GM23338 (cell line): ENCODE data around the gene KAT14. TPM values are rescaled to one million over a fixed set of nuclear protein-coding genes. Genes with fewer than 3 reads are reported as not detected.

ENCODE experiments used
- CREB1 ChIP-seq: fragments of 250-450 bp; sonication (Bioruptor Pico); IDR thresholded peaks from 2 replicates; pipeline ENCODE4 v1.5.0; 2020; ENCODE audit warnings: low read depth, mild to moderate bottlenecking, moderate library complexity
- EZH2 ChIP-seq: fragments of 200-600 bp; sonication (generic); IDR thresholded peaks from one replicate; pipeline ENCODE4 v1.8.0; 2017; ENCODE audit warnings: antibody characterized with exemption, mild to moderate bottlenecking, low read depth; ENCODE audit not compliant: unreplicated experiment
- JUNB ChIP-seq: IDR thresholded peaks from one replicate; pipeline ENCODE4 v1.6.1; 2016; ENCODE audit warnings: antibody characterized with exemption; ENCODE audit not compliant: unreplicated experiment
- POLR2AphosphoS5 ChIP-seq: IDR thresholded peaks from 2 replicates; pipeline ENCODE4 v1.6.1; 2016; ENCODE audit warnings: antibody characterized with exemption, low read depth
- ZNF114 ChIP-seq: fragments of 250-450 bp; sonication (Bioruptor Pico); IDR thresholded peaks from 2 replicates; pipeline ENCODE4 v1.5.0; 2020; ENCODE audit warnings: mild to moderate bottlenecking, moderate library complexity
- ZNF331 ChIP-seq: fragments of 250-450 bp; sonication (Bioruptor Pico); IDR thresholded peaks from 2 replicates; pipeline ENCODE4 v1.5.0; 2020; ENCODE audit warnings: low read depth, mild to moderate bottlenecking, moderate library complexity
- polyA plus RNA-seq: library from polyadenylated mRNA; unstranded; fragments of >200 nt; fragmentation: Nextera tagmentation; extraction: Ambion mirVana; gene quantifications from 2 replicates; pipeline ENCODE4 v1.2.1, GENCODE V29; 2016
- total RNA-seq: library from RNA; depleted of rRNA; stranded (reverse); fragments of >200 nt; shearing (Covaris generic); gene quantifications from 2 replicates; pipeline ENCODE4 v1.2.3, GENCODE V29; 2014
- TF ChIP-seq, protein P1 (sequence below): fragments of 250-450 bp; sonication (Bioruptor Pico); IDR thresholded peaks from 2 replicates; pipeline ENCODE4 v1.5.0; 2020; ENCODE audit warnings: mild to moderate bottlenecking, moderate library complexity
- TF ChIP-seq, protein P2 (sequence below): IDR thresholded peaks from 2 replicates; pipeline ENCODE4 v1.6.1; 2016; ENCODE audit warnings: antibody characterized with exemption

The KAT14 gene
- total and polyA plus RNA-seq, 2 experiments from 2014 or later: 17.8 to 25.0 TPM

- TF ChIP-seq, protein P1, sequence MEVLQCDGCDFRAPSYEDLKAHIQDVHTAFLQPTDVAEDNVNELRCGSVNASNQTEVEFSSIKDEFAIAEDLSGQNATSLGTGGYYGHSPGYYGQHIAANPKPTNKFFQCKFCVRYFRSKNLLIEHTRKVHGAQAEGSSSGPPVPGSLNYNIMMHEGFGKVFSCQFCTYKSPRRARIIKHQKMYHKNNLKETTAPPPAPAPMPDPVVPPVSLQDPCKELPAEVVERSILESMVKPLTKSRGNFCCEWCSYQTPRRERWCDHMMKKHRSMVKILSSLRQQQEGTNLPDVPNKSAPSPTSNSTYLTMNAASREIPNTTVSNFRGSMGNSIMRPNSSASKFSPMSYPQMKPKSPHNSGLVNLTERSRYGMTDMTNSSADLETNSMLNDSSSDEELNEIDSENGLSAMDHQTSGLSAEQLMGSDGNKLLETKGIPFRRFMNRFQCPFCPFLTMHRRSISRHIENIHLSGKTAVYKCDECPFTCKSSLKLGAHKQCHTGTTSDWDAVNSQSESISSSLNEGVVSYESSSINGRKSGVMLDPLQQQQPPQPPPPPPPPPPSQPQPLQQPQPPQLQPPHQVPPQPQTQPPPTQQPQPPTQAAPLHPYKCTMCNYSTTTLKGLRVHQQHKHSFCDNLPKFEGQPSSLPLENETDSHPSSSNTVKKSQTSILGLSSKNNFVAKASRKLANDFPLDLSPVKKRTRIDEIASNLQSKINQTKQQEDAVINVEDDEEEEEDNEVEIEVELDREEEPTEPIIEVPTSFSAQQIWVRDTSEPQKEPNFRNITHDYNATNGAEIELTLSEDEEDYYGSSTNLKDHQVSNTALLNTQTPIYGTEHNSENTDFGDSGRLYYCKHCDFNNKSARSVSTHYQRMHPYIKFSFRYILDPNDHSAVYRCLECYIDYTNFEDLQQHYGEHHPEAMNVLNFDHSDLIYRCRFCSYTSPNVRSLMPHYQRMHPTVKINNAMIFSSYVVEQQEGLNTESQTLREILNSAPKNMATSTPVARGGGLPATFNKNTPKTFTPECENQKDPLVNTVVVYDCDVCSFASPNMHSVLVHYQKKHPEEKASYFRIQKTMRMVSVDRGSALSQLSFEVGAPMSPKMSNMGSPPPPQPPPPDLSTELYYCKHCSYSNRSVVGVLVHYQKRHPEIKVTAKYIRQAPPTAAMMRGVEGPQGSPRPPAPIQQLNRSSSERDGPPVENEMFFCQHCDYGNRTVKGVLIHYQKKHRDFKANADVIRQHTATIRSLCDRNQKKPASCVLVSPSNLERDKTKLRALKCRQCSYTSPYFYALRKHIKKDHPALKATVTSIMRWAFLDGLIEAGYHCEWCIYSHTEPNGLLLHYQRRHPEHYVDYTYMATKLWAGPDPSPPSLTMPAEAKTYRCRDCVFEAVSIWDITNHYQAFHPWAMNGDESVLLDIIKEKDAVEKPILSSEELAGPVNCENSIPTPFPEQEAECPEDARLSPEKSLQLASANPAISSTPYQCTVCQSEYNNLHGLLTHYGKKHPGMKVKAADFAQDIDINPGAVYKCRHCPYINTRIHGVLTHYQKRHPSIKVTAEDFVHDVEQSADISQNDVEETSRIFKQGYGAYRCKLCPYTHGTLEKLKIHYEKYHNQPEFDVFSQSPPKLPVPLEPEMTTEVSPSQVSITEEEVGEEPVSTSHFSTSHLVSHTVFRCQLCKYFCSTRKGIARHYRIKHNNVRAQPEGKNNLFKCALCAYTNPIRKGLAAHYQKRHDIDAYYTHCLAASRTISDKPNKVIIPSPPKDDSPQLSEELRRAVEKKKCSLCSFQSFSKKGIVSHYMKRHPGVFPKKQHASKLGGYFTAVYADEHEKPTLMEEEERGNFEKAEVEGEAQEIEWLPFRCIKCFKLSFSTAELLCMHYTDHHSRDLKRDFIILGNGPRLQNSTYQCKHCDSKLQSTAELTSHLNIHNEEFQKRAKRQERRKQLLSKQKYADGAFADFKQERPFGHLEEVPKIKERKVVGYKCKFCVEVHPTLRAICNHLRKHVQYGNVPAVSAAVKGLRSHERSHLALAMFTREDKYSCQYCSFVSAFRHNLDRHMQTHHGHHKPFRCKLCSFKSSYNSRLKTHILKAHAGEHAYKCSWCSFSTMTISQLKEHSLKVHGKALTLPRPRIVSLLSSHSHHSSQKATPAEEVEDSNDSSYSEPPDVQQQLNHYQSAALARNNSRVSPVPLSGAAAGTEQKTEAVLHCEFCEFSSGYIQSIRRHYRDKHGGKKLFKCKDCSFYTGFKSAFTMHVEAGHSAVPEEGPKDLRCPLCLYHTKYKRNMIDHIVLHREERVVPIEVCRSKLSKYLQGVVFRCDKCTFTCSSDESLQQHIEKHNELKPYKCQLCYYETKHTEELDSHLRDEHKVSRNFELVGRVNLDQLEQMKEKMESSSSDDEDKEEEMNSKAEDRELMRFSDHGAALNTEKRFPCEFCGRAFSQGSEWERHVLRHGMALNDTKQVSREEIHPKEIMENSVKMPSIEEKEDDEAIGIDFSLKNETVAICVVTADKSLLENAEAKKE (CRISPR knock-in tag): no peak
- TF ChIP-seq JUNB: no peak
- TF ChIP-seq, protein P2, sequence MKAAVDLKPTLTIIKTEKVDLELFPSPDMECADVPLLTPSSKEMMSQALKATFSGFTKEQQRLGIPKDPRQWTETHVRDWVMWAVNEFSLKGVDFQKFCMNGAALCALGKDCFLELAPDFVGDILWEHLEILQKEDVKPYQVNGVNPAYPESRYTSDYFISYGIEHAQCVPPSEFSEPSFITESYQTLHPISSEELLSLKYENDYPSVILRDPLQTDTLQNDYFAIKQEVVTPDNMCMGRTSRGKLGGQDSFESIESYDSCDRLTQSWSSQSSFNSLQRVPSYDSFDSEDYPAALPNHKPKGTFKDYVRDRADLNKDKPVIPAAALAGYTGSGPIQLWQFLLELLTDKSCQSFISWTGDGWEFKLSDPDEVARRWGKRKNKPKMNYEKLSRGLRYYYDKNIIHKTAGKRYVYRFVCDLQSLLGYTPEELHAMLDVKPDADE: no peak
- TF ChIP-seq ZNF114: no peak
- TF ChIP-seq EZH2: no peak
- no peak for TF ChIP-seq CREB1 (CRISPR knock-in tag)
- TF ChIP-seq ZNF331 (CRISPR knock-in tag): no peak
- TF ChIP-seq POLR2AphosphoS5: no peak
Measured at GRCh38 chr20:18188434-18188833, 50.8 kb downstream of the KAT14 start (continued).
